Right lobe of liver (tissue), 6 donors: ENCODE results near the gene DSCAM. TPM values are rescaled to one million over a fixed set of nuclear protein-coding genes. Genes with fewer than 3 reads are reported as not detected.

Experiments
- ATAC-seq, 4 donors: fragments of 200-7000 bp; cut with Tn5 transposase; one replicate each; pipeline ENCODE4 v1.9.1; 2020; ENCODE audit warnings: mild to moderate bottlenecking in 4 of 4, moderate library complexity in 4 of 4
- DNase-seq, 3 donors: peaks; one replicate each; pipeline ENCODE4 v3.0.0-alpha.2; 2020
- H3K27ac ChIP-seq, 3 donors: fragments of 200-600 bp; one replicate each; pipeline ENCODE4 v1.8.0; 2022
- H3K27me3 ChIP-seq, 2 donors: fragments of 200-600 bp; one replicate each; pipeline ENCODE4 v1.8.0; 2022
- H3K36me3 ChIP-seq, 4 donors: fragments of 200-600 bp; sonication (generic) in 1 of 4; one replicate each; pipeline versions ENCODE4 v1.5.1 to v1.8.0; 2017 to 2022; ENCODE audit warnings: control low read depth in 1 of 4
- H3K4me1 ChIP-seq, 4 donors: fragments of 200-600 bp; sonication (generic) in 1 of 4; one replicate each; pipeline versions ENCODE4 v1.5.1 to v1.8.0; 2017 to 2022; ENCODE audit warnings: control low read depth in 1 of 4
- H3K4me3 ChIP-seq, 3 donors: fragments of 200-600 bp; one replicate each; pipeline ENCODE4 v1.8.0; 2022
- H3K9me3 ChIP-seq, 4 donors: fragments of 200-600 bp; sonication (generic) in 1 of 4; one replicate each; pipeline versions ENCODE4 v1.5.1 to v1.8.0; 2017 to 2022; ENCODE audit warnings: control low read depth in 1 of 4
- CTCF ChIP-seq, 4 donors: fragments of 200-600 bp in 3 of 4; fragments of 450-650 bp in 1 of 4; IDR thresholded peaks; one replicate each; pipeline versions ENCODE4 v1.5.1 to v1.8.0; 2016 to 2022; ENCODE audit warnings: antibody characterized with exemption in 4 of 4, mild to moderate bottlenecking in 2 of 4
- POLR2A ChIP-seq: fragments of 450-650 bp; IDR thresholded peaks from one replicate; pipeline ENCODE4 v1.6.1; 2017; ENCODE audit warnings: antibody characterized with exemption, mild to moderate bottlenecking
- WGBS: methylation state at CpG from one replicate; pipeline ENCODE4 v1.1.6; 2018; ENCODE audit warnings: low coverage, low lambda C conversion rate; ENCODE audit not compliant: insufficient coverage; ENCODE audit errors: missing lambda C conversion rate; 5-methylcytosine and 5-hydroxymethylcytosine counted together
- intact Hi-C, 2 donors: fragments of 100-400 bp; cut with DNase I; formaldehyde crosslinking; loops; one replicate each; pipeline versions ENCODE4 v1.11.2 to v1.14.1; 2022
- total RNA-seq, 6 experiments: library from RNA; depleted of rRNA in 2 of 6; stranded (reverse); fragments of >200 nt in 2 of 6; fragmentation: NEBNext Ultra II Directional in 3 of 6; extraction: Animal tissue kit (Norgen Biotek cat#: 25700) in 3 of 6; gene quantifications; one replicate each; pipeline versions ENCODE4 v1.1.0 to v1.2.4, GENCODE V29; 2016 to 2023
- donor health status: DM: no; HTN: yes; CAD: no.
- donor health status: DM: no; HTN: no; CAD: no.
- donor health status: DM: no; HTN: no; CAD: no.
- donor health status: DM: no; HTN: yes; CAD: no.
- donor health status: DM: no; HTN: yes; CAD: no.

DSCAM gene
- total RNA-seq, 6 experiments from 2014 or later, result 0.04 to 0.16 (median 0.06) TPM; not detected in 2

GRCh38 chr21:40465382-40465781 lies 381.6 kb downstream of the DSCAM start:
- DNase-seq, result no peak
- Histone ChIP-seq H3K9me3 (no peaks in the 10 kb centered on the region), H3K36me3 (no peaks in the 10 kb centered on the region), H3K27me3 (no peaks in the 10 kb centered on the region), H3K4me1 (no peaks in the 10 kb centered on the region), H3K4me3 (no peak overlapping the region), H3K27ac (no peak overlapping the region)
- TF ChIP-seq POLR2A, result no peak
- no peak for TF ChIP-seq CTCF (IDR thresholded peaks at IDR 0.05)
- intact Hi-C loops, result no loop called here
- ATAC-seq, result no peak
- 76% methylated on average over 4 of the region's 7 CpGs for WGBS

- intact Hi-C loops, result loop anchor here in 1 of 2 donors (5.0 kb wide), 1 partner anchor 609 kb away; no protein-coding TSS in a partner anchor
- 66% methylated on average over 2 of the region's 2 CpGs for WGBS
- no peak overlapping the region for H3K4me3 ChIP-seq
These were observed 383.8 kb downstream of the DSCAM start for GRCh38 chr21:40463176-40463575.

GRCh38 chr21:40461008-40461407 lies 385.9 kb downstream of the DSCAM start:
- Histone ChIP-seq H3K9me3 (no peaks in the 10 kb centered on the region), H3K4me1 (no peaks in the 10 kb centered on the region), H3K4me3 (no peak overlapping the region), H3K27ac (no peak overlapping the region), H3K36me3 (no peaks in the 10 kb centered on the region), H3K27me3 (peaks cover 0 to 5% of the 10 kb centered on the region in 2 donors)
- 21% methylated on average over 1 of the region's 1 CpG for WGBS
- DNase-seq (no peak), ATAC-seq (no peak)
- intact Hi-C loops, result loop anchor here in 1 of 2 donors (5.0 kb wide), 1 partner anchor 611 kb away; no protein-coding TSS in a partner anchor
- TF ChIP-seq CTCF (IDR thresholded peaks at IDR 0.05) (no peak), POLR2A (no peak)

More at GRCh38 chr21:40463176-40463575, 383.8 kb downstream of the DSCAM start:
- Histone ChIP-seq H3K27ac (no peak overlapping the region), H3K9me3 (no peaks in the 10 kb centered on the region), H3K4me1 (no peaks in the 10 kb centered on the region), H3K27me3 (peaks cover 0 to 5% of the 10 kb centered on the region in 2 donors), H3K36me3 (no peaks in the 10 kb centered on the region)
- no peak for TF ChIP-seq CTCF (IDR thresholded peaks at IDR 0.05)
- no peak for TF ChIP-seq POLR2A
- ATAC-seq, result no peak
- no peak for DNase-seq

GRCh38 chr21:40457741-40458140 lies 389.2 kb downstream of the DSCAM start:
- H3K4me1 ChIP-seq, result no peaks in the 10 kb centered on the region
- no peak for TF ChIP-seq CTCF (IDR thresholded peaks at IDR 0.05)
- no peak for TF ChIP-seq POLR2A
- H3K9me3 ChIP-seq, result no peaks in the 10 kb centered on the region
- intact Hi-C loops, result no loop called here
- peaks cover 0 to 5% of the 10 kb centered on the region in 2 donors for H3K27me3 ChIP-seq
- no peaks in the 10 kb centered on the region for H3K36me3 ChIP-seq
- WGBS, result 57% methylated on average over 2 of the region's 2 CpGs
- H3K4me3 ChIP-seq, result no peak overlapping the region
- no peak for DNase-seq
- no peak for ATAC-seq
- H3K27ac ChIP-seq, result no peak overlapping the region

- H3K4me1 ChIP-seq, result no peaks in the 10 kb centered on the region
- WGBS, result 47% methylated on average over 3 of the region's 3 CpGs
- no peak overlapping the region for H3K27ac ChIP-seq
- DNase-seq, result no peak
- intact Hi-C loops, result no loop called here
- no peaks in the 10 kb centered on the region for H3K9me3 ChIP-seq
- peaks cover 0 to 1% of the 10 kb centered on the region in 2 donors for H3K27me3 ChIP-seq
- no peak for ATAC-seq
- H3K36me3 ChIP-seq, result no peaks in the 10 kb centered on the region
- no peak overlapping the region for H3K4me3 ChIP-seq
- TF ChIP-seq POLR2A (no peak), CTCF (IDR thresholded peaks at IDR 0.05) (no peak)
These were observed 392.9 kb downstream of the DSCAM start for GRCh38 chr21:40454057-40454456.
